DOHH2 (cell line): Measurements from ENCODE around the gene NPAS3.

Experiments used
- H3F3A ChIP-seq: fragments of 200-600 bp; sonication (generic), shearing (Covaris generic); 2 replicates; pipeline ENCODE4 v1.6.0; 2016; ENCODE audit warnings: antibody characterized with exemption, mild to moderate bottlenecking; ENCODE audit not compliant: control insufficient read depth, insufficient read depth
- H3K27ac ChIP-seq: fragments of 200-600 bp; sonication (generic); 2 replicates; pipeline ENCODE4 v1.5.1; 2014; ENCODE audit warnings: low read depth, mild to moderate bottlenecking, low read length, moderate library complexity
- H3K27me3 ChIP-seq: fragments of 200-600 bp; sonication (generic); 2 replicates; pipeline ENCODE4 v1.6.1; 2014; ENCODE audit warnings: mild to moderate bottlenecking, low read length, mixed read lengths; ENCODE audit not compliant: control insufficient read depth
- H3K36me3 ChIP-seq: fragments of 200-600 bp; sonication (generic); 2 replicates; pipeline ENCODE4 v1.6.1; 2014; ENCODE audit warnings: mild to moderate bottlenecking, low read length, moderate library complexity, mixed read lengths; ENCODE audit not compliant: control insufficient read depth
- H3K4me1 ChIP-seq: fragments of 200-600 bp; sonication (generic); 2 replicates; pipeline ENCODE4 v1.6.1; 2014; ENCODE audit warnings: mild to moderate bottlenecking, low read length, mixed read lengths; ENCODE audit not compliant: control insufficient read depth
- H3K4me2 ChIP-seq: fragments of 200-600 bp; sonication (generic); 2 replicates; pipeline ENCODE4 v1.6.0; 2014; ENCODE audit warnings: mild to moderate bottlenecking, low read length, moderate library complexity
- H3K4me3 ChIP-seq: fragments of 200-600 bp; sonication (generic); 2 replicates; pipeline ENCODE4 v1.5.1; 2014; ENCODE audit warnings: mild to moderate bottlenecking, low read length, mixed read lengths
- H3K79me2 ChIP-seq: fragments of 200-600 bp; sonication (generic); 2 replicates; pipeline ENCODE4 v1.6.1; 2014; ENCODE audit warnings: mild to moderate bottlenecking, low read length, mixed read lengths; ENCODE audit not compliant: control insufficient read depth
- H3K9me2 ChIP-seq: fragments of 200-600 bp; sonication (generic); replicated peaks from 2 replicates; pipeline ENCODE4 v1.6.1; 2014; ENCODE audit warnings: mild to moderate bottlenecking, low read length, mixed read lengths; ENCODE audit not compliant: control insufficient read depth
- H3K9me3 ChIP-seq: fragments of 200-600 bp; sonication (generic); 2 replicates; pipeline ENCODE4 v1.6.1; 2014; ENCODE audit warnings: antibody characterized with exemption, low read length, mixed read lengths; ENCODE audit not compliant: control insufficient read depth, insufficient read depth
- H4K20me1 ChIP-seq: fragments of 200-600 bp; sonication (generic); 2 replicates; pipeline ENCODE4 v1.6.0; 2014; ENCODE audit warnings: low read depth, mild to moderate bottlenecking, antibody characterized with exemption, low read length, moderate library complexity; ENCODE audit not compliant: control insufficient read depth, insufficient read depth
- CTCF ChIP-seq: fragments of 200-600 bp; sonication (generic); IDR thresholded peaks from one replicate; pipeline ENCODE4 v1.5.1; 2014; ENCODE audit warnings: antibody characterized with exemption, mild to moderate bottlenecking, low read depth, low read length; ENCODE audit not compliant: poor library complexity, severe bottlenecking
- EZH2phosphoT487 ChIP-seq: fragments of 200-600 bp; sonication (generic); IDR thresholded peaks from 2 replicates; pipeline ENCODE4 v1.6.1; 2017; ENCODE audit warnings: borderline replicate concordance, mild to moderate bottlenecking, antibody characterized with exemption, low read length, moderate library complexity, mixed read lengths

NPAS3 gene

GRCh38 chr14:33764876-33765650 lies 826.4 kb downstream of the NPAS3 start:
- Histone ChIP-seq H3K79me2 (no peaks in the 10 kb centered on the region), H3K27me3 (no peaks in the 10 kb centered on the region), H3F3A (no peaks in the 10 kb centered on the region), H3K4me3 (no peak overlapping the region), H3K36me3 (no peaks in the 10 kb centered on the region), H3K9me2 (no peaks in the 10 kb centered on the region), H3K27ac (no peak overlapping the region), H3K9me3 (no peaks in the 10 kb centered on the region), H3K4me2 (no peak overlapping the region), H4K20me1 (no peaks in the 10 kb centered on the region), H3K4me1 (no peaks in the 10 kb centered on the region)
- no peak for TF ChIP-seq CTCF
- TF ChIP-seq EZH2phosphoT487 = no peak

GRCh38 chr14:33767586-33768457 lies 829.1 kb downstream of the NPAS3 start:
- H3K79me2 ChIP-seq = no peaks in the 10 kb centered on the region
- H3K36me3 ChIP-seq = no peaks in the 10 kb centered on the region
- no peak for TF ChIP-seq CTCF
- no peak for TF ChIP-seq EZH2phosphoT487
- H3K4me1 ChIP-seq = no peaks in the 10 kb centered on the region
- H3F3A ChIP-seq = no peaks in the 10 kb centered on the region
- no peaks in the 10 kb centered on the region for H3K9me2 ChIP-seq
- H3K4me2 ChIP-seq = no peak overlapping the region
- H3K27ac ChIP-seq = no peak overlapping the region
- H3K4me3 ChIP-seq = no peak overlapping the region
- H4K20me1 ChIP-seq = no peaks in the 10 kb centered on the region
- H3K27me3 ChIP-seq = no peaks in the 10 kb centered on the region
- H3K9me3 ChIP-seq = no peaks in the 10 kb centered on the region

- H3F3A ChIP-seq = no peaks in the 10 kb centered on the region
- no peak overlapping the region for H3K4me3 ChIP-seq
- no peak for TF ChIP-seq CTCF
- TF ChIP-seq EZH2phosphoT487 = no peak
- no peak overlapping the region for H3K4me2 ChIP-seq
- no peaks in the 10 kb centered on the region for H3K4me1 ChIP-seq
- no peaks in the 10 kb centered on the region for H3K9me3 ChIP-seq
- H3K27ac ChIP-seq = no peak overlapping the region
- no peaks in the 10 kb centered on the region for H3K79me2 ChIP-seq
- no peaks in the 10 kb centered on the region for H3K27me3 ChIP-seq
- H3K9me2 ChIP-seq = no peaks in the 10 kb centered on the region
- H3K36me3 ChIP-seq = no peaks in the 10 kb centered on the region
- H4K20me1 ChIP-seq = no peaks in the 10 kb centered on the region
Observed at GRCh38 chr14:33768458-33768830, 829.8 kb downstream of the NPAS3 start.
